Calu3 (cell line): ENCODE data around the gene ACER2. TPM values are rescaled to one million over a fixed set of nuclear protein-coding genes. Genes with fewer than 3 reads are reported as not detected.
A peak's percentile ranks its signal among the peaks of the same experiment; 100 is the strongest.

Experiments used
- BruUV-seq: library from RNA; stranded (reverse); fragments of 400-500 nt; replicated peaks from 2 replicates; lab custom pipeline; 2021; lab: Mats Ljungman, UMichigan
- CTCF ChIA-PET: fragments of 300-600 bp; sonication (Branson Sonifier 250); formaldehyde crosslinking; loops from one replicate; lab custom pipeline; 2022; ENCODE audit warnings: antibody characterized with exemption; lab: Charles Lee
- DNase-seq: peaks from one replicate; pipeline ENCODE4 v3.0.0; 2022
- H3K27ac Mint-ChIP-seq: one replicate; pipeline ENCODE4 v1.8.0; 2022; ENCODE audit warnings: mixed read lengths; ENCODE audit not compliant: unreplicated experiment
- H3K27me3 Mint-ChIP-seq: one replicate; pipeline ENCODE4 v1.8.0; 2022; ENCODE audit warnings: mixed read lengths; ENCODE audit not compliant: unreplicated experiment
- H3K36me3 Mint-ChIP-seq: one replicate; pipeline ENCODE4 v1.8.0; 2022; ENCODE audit warnings: mild to moderate bottlenecking, moderate library complexity, mixed read lengths; ENCODE audit not compliant: insufficient read depth, unreplicated experiment
- H3K4me1 Mint-ChIP-seq: one replicate; pipeline ENCODE4 v1.8.0; 2022; ENCODE audit warnings: mild to moderate bottlenecking, low read depth, mixed read lengths; ENCODE audit not compliant: unreplicated experiment
- H3K4me3 Mint-ChIP-seq: one replicate; pipeline ENCODE4 v1.8.0; 2022; ENCODE audit warnings: mild to moderate bottlenecking, low read depth, moderate library complexity, mixed read lengths; ENCODE audit not compliant: unreplicated experiment
- H3K9me3 Mint-ChIP-seq: one replicate; pipeline ENCODE4 v1.8.0; 2022; ENCODE audit warnings: low read depth, mixed read lengths; ENCODE audit not compliant: unreplicated experiment
- CTCF ChIP-seq: fragments of 200-600 bp; IDR thresholded peaks from one replicate; pipeline ENCODE4 v1.8.0; 2022; ENCODE audit warnings: antibody characterized with exemption; ENCODE audit not compliant: unreplicated experiment
- intact Hi-C: fragments of 100-400 bp; cut with micrococcal nuclease; formaldehyde crosslinking; loops from one replicate; pipeline ENCODE4 v1.10.0; 2022; ENCODE audit not compliant: unreplicated experiment
- total RNA-seq: library from RNA; stranded (reverse); gene quantifications from 2 replicates; pipeline ENCODE4 v1.2.3, GENCODE V29; 2022

Gene ACER2
- total RNA-seq, 1 experiment from 2014 or later = 7.6 TPM

DNA sequence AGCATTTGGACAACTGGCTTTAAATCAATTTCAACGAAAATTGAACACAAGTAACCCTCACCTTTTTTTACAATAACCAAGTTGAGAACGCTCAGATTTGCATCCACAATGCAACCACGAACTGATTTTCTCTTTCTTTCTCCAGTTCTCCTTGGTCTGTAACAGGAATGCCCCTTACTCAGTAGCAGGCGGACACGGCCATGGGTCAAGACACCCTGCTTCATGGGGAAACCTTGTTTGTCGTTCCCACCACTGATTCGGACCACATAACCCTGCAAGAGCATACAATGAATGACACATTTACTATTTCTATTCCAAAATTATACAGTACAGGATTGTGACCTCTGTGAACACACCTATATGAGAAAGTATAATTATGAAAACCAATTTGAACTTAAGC is 30.2 kb upstream of the ACER2 start:
- peak overlapping the region; percentile 99 for H3K27ac Mint-ChIP-seq
- no peaks in the 10 kb centered on the region for H3K27me3 Mint-ChIP-seq
- peaks cover 76% of the 10 kb centered on the region for H3K36me3 Mint-ChIP-seq
- intact Hi-C loops = loop anchor here (2.0 kb wide), 1 partner anchor 78 kb away; no protein-coding TSS in a partner anchor
- DNase-seq = no peak
- no peak for TF ChIP-seq CTCF
- TSS peak; percentile 47 for BruUV-seq
- H3K4me3 Mint-ChIP-seq = peak overlapping the region; percentile 95
- H3K9me3 Mint-ChIP-seq = no peaks in the 10 kb centered on the region
- H3K4me1 Mint-ChIP-seq = peaks cover 25% of the 10 kb centered on the region
- CTCF ChIA-PET = no interaction called here

GRCh38 chr9:19379283-19379682 is 29.5 kb upstream of the ACER2 start:
- no peak for DNase-seq
- BruUV-seq = no TSS peak
- H3K27me3 Mint-ChIP-seq = no peaks in the 10 kb centered on the region
- intact Hi-C loops = loop anchor here (2.0 kb wide), 1 partner anchor 78 kb away; no protein-coding TSS in a partner anchor
- CTCF ChIA-PET = no interaction called here
- H3K4me3 Mint-ChIP-seq = peak overlapping the region; percentile 95
- peaks cover 69% of the 10 kb centered on the region for H3K36me3 Mint-ChIP-seq
- H3K27ac Mint-ChIP-seq = peak overlapping the region; percentile 99
- no peak for TF ChIP-seq CTCF
- H3K9me3 Mint-ChIP-seq = no peaks in the 10 kb centered on the region
- H3K4me1 Mint-ChIP-seq = peaks cover 25% of the 10 kb centered on the region

- Mint-ChIP-seq H3K27me3 (no peaks in the 10 kb centered on the region), H3K4me3 (peak overlapping the region; percentile 95), H3K27ac (peak overlapping the region; percentile 99), H3K9me3 (no peaks in the 10 kb centered on the region), H3K4me1 (peaks cover 25% of the 10 kb centered on the region), H3K36me3 (peaks cover 65% of the 10 kb centered on the region)
- no peak for TF ChIP-seq CTCF
- no TSS peak for BruUV-seq
- CTCF ChIA-PET = interaction anchor here (1.0 kb wide), 1 partner anchor 78 kb away, joined by 3 read pairs; no protein-coding TSS in a partner anchor
- intact Hi-C loops = loop anchor here (2.0 to 10.0 kb wide), 2 partner anchors 77 to 305 kb away; no protein-coding TSS in a partner anchor
- DNase-seq = no peak
Observed at GRCh38 chr9:19379697-19380046, 29.1 kb upstream of the ACER2 start.

DNA sequence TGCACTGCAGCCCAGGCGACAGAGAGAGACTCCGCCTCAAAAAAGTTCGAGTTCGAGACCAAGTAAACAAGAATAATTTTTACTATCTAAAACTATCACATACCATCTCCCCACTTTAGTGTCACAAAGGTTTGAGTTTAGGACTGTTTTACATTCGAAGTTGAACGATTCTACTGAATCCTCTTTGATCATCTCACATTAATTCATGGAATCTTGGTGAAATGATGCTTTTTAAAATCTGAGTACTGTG is 28.1 kb upstream of the ACER2 start:
- Mint-ChIP-seq H3K36me3 (peaks cover 55% of the 10 kb centered on the region), H3K27ac (peak overlapping the region; percentile 99), H3K27me3 (no peaks in the 10 kb centered on the region), H3K9me3 (no peaks in the 10 kb centered on the region), H3K4me3 (peak overlapping the region; percentile 95), H3K4me1 (peaks cover 23% of the 10 kb centered on the region)
- intact Hi-C loops = loop anchor here (10.0 kb wide), 1 partner anchor 306 kb away; no protein-coding TSS in a partner anchor
- TF ChIP-seq CTCF = no peak
- CTCF ChIA-PET = interaction anchor here (1.0 kb wide), 1 partner anchor 77 kb away, joined by 3 read pairs; no protein-coding TSS in a partner anchor
- BruUV-seq = TSS peak; percentile 74
- no peak for DNase-seq
